Midbrain (tissue), 1 donor: ENCODE results near the gene JPH3.
A peak's percentile ranks its signal among the peaks of the same experiment; 100 is the strongest.
"Not testable (repeated sequence)": the region's sequence is repeated elsewhere in the genome, so short reads cannot be mapped to it uniquely, and the experiment has no call there.

ENCODE experiments used
- DNase-seq: peaks from one replicate; lab custom pipeline; 2025; lab: John Stamatoyannopoulos, UW

The JPH3 gene

GRCh38 chr16:87715658-87716057 is 113.3 kb downstream of the JPH3 start:
- no peak for DNase-seq

GRCh38 chr16:87718831-87719230 is 116.5 kb downstream of the JPH3 start:
- DNase-seq, result not testable (repeated sequence)

GRCh38 chr16:87720446-87720845 is 118.1 kb downstream of the JPH3 start:
- DNase-seq, result no peak

GRCh38 chr16:87721622-87722585 is 119.6 kb downstream of the JPH3 start:
- no peak for DNase-seq

GRCh38 chr16:87722590-87723225 is 120.4 kb downstream of the JPH3 start:
- DNase-seq, result no peak

GRCh38 chr16:87723226-87723623 is 120.9 kb downstream of the JPH3 start:
- peak; percentile 77 for DNase-seq

- DNase-seq, result no peak
These were observed 122.4 kb downstream of the JPH3 start for GRCh38 chr16:87724490-87725291.

GRCh38 chr16:87725596-87726235 is 123.4 kb downstream of the JPH3 start:
- DNase-seq, result no peak

GRCh38 chr16:87726577-87726976 is 124.3 kb downstream of the JPH3 start:
- not testable (repeated sequence) for DNase-seq

GRCh38 chr16:87727346-87727745 is 125.0 kb downstream of the JPH3 start:
- DNase-seq, result no peak

GRCh38 chr16:87728026-87728425 is 125.7 kb downstream of the JPH3 start:
- no peak for DNase-seq

GRCh38 chr16:87729266-87729954 is 127.1 kb downstream of the JPH3 start:
- DNase-seq, result no peak

GRCh38 chr16:87731607-87732006 is 129.3 kb downstream of the JPH3 start:
- no peak for DNase-seq

GRCh38 chr16:87733190-87733589 is 130.9 kb downstream of the JPH3 start:
- DNase-seq, result no peak

GRCh38 chr16:87734644-87735043 is 132.3 kb downstream of the JPH3 start:
- no peak for DNase-seq

- DNase-seq, result no peak
These were observed 133.1 kb downstream of the JPH3 start for GRCh38 chr16:87735270-87736007.

GRCh38 chr16:87736008-87736382 is 133.7 kb downstream of the JPH3 start:
- DNase-seq, result no peak

GRCh38 chr16:87739801-87740200 is 137.5 kb downstream of the JPH3 start:
- DNase-seq, result no peak

GRCh38 chr16:87740441-87740840 is 138.1 kb downstream of the JPH3 start:
- no peak for DNase-seq

GRCh38 chr16:87740909-87741424 is 138.7 kb downstream of the JPH3 start:
- DNase-seq, result peak; percentile 87
